HG03442 (cell line): Measurements from ENCODE around the gene CSH2.
A peak's percentile ranks its signal among the peaks of the same experiment; 100 is the strongest.

Source experiments
- ATAC-seq: cut with Tn5 transposase; IDR thresholded peaks from one replicate; pipeline ENCODE4 v1.9.1; 2021; ENCODE audit warnings: mild to moderate bottlenecking, moderate library complexity; ENCODE audit not compliant: unreplicated experiment

The CSH2 gene

GRCh38 chr17:63835167-63835720, 38.2 kb downstream of the CSH2 start:
- no peak for ATAC-seq

- ATAC-seq, result peak; percentile 65
Measured at GRCh38 chr17:63834431-63835166, 38.9 kb downstream of the CSH2 start.

GRCh38 chr17:63833741-63834373, 39.6 kb downstream of the CSH2 start:
- ATAC-seq, result no peak

GRCh38 chr17:63833026-63833740, 40.3 kb downstream of the CSH2 start:
- no peak for ATAC-seq

- ATAC-seq, result no peak
Measured at GRCh38 chr17:63832455-63832854, 41.0 kb downstream of the CSH2 start.

- no peak for ATAC-seq
Measured at GRCh38 chr17:63832014-63832413, 41.5 kb downstream of the CSH2 start.

- ATAC-seq, result no peak
Measured at GRCh38 chr17:63831505-63831904, 42.0 kb downstream of the CSH2 start.

- no peak for ATAC-seq
Measured at GRCh38 chr17:63830904-63831491, 42.5 kb downstream of the CSH2 start.

- ATAC-seq, result no peak
Measured at GRCh38 chr17:63830278-63830677, 43.2 kb downstream of the CSH2 start.

- ATAC-seq, result no peak
Measured at GRCh38 chr17:63828936-63829335, 44.5 kb downstream of the CSH2 start.

GRCh38 chr17:63827801-63828221, 45.7 kb downstream of the CSH2 start:
- ATAC-seq, result no peak

GRCh38 chr17:63827002-63827800, 46.3 kb downstream of the CSH2 start, which contains the start of the genes FTSJ3 and PSMC5:
Gene FTSJ3, minus strand, starts transcription at chr17:63827663. Its CDS starts 761 bp downstream, at chr17:63826902.
Gene PSMC5, plus strand, starts transcription at chr17:63827431. Its CDS starts 60 bp downstream, at chr17:63827491.
- peak; percentile 85 for ATAC-seq

GRCh38 chr17:63826468-63827001, 46.9 kb downstream of the CSH2 start:
- no peak for ATAC-seq

GRCh38 chr17:63824362-63824761, 49.1 kb downstream of the CSH2 start:
- ATAC-seq, result no peak

GRCh38 chr17:63823659-63824331, 49.7 kb downstream of the CSH2 start:
- ATAC-seq, result no peak

- no peak for ATAC-seq
Measured at GRCh38 chr17:63822537-63822936, 50.9 kb downstream of the CSH2 start.
